Cardiac fibroblast (primary cell): ENCODE data around the gene NISCH.

Experiments used
- DNase-seq, 2 donors: peaks; one replicate each; pipeline versions ENCODE4 v3.0.0 to v3.0.0-alpha.2; 2010; ENCODE audit warnings: low read depth in 2 of 2
- H3K4me3 ChIP-seq, 2 donors: replicated peaks in 1 of 2; 1 replicate in 1 of 2; 2 replicates in 1 of 2; pipeline ENCODE4 v1.5.1; 2011; ENCODE audit warnings: low read depth in 2 of 2, low read length in 2 of 2, mild to moderate bottlenecking in 2 of 2, moderate library complexity in 1 of 2
- CTCF ChIP-seq: IDR thresholded peaks from one replicate; pipeline ENCODE4 v1.5.1; 2011; ENCODE audit warnings: low read depth, mild to moderate bottlenecking, low read length, inconsistent platforms

The NISCH gene

DNA sequence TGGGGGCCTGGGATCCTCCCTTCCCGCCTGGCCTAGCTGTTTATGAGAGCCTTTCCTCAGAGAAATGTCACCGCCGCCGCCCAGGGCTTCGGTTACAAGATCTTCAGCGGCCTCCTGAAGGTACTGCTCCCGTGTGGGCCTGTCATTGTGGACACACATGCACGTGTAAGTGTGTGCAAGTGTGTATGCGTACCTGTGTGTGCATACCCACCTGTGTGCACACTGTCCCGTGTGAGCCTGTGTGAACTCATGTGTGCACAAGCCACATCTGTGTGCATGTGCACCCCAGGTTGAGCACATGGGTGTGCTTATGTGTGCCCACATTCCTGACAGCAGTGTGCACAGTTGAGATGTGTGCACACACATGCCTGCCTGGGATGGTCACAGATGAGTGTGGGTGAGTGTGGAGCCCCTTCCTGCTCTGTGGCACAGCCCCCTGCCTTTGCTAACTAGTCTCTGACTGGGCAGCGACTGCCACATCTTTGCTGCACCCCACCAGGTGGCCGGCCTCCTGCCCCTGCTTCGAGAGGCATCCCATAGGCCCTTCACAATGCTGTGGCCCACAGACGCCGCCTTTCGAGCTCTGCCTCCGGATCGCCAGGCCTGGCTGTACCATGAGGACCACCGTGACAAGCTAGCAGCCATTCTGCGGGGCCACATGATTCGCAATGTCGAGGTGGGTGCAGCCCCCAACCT is 64.2 kb downstream of the NISCH start:
- H3K4me3 ChIP-seq: no peak overlapping the region
- no peak for DNase-seq
- TF ChIP-seq CTCF: no peak

GRCh38 chr3:52520141-52520667 is 64.8 kb downstream of the NISCH start:
- H3K4me3 ChIP-seq: no peak overlapping the region
- no peak for TF ChIP-seq CTCF
- no peak for DNase-seq

DNA sequence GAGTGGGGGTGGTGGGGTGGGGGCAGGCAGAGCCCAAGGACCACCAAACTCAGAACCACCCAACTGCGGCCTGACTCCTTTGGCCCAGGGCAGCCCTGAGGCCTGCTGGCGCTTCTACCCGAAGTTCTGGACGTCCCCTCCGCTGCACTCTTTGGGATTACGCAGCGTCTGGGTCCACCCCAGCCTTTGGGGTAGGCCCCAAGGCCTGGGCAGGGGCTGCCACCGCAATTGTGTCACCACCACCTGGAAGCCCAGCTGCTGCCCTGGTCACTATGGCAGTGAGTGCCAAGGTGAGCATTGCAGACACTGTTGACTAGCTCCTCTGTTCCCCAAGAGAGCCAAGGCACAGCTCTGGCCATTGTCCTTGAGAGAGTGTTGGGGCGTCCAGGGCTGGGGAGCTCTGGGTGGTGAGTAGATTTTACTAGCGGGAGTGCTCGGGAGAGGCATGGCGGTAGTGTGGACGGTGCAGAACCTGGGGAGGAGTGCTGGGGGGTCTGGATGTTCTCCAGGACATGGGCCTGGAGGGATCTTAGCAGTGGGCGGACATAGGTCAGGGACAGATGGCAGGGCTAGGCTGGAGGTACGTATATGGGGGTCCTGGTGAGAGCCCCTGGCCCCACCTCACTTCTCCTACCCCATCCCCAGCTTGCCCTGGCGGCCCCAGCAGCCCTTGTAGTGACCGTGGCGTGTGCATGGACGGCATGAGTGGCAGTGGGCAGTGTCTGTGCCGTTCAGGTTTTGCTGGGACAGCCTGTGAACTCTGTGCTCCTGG is 65.5 kb downstream of the NISCH start:
- H3K4me3 ChIP-seq: no peak overlapping the region
- no peak for DNase-seq
- no peak for TF ChIP-seq CTCF

DNA sequence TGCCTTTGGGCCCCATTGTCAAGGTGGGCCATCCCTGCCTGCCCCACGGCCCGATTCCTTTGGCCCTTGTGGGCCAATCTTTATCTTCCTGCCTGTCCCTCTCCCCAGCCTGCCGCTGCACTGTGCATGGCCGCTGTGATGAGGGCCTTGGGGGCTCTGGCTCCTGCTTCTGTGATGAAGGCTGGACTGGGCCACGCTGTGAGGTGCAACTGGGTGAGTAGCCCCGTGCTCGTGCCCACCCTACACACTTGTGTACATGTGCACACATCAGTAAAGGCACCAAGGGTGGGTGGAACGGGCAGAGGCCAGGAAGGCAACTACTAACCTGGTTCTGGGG is 66.1 kb downstream of the NISCH start:
- no peak for DNase-seq
- H3K4me3 ChIP-seq: no peak overlapping the region
- TF ChIP-seq CTCF: no peak

- TF ChIP-seq CTCF: no peak
- H3K4me3 ChIP-seq: no peak overlapping the region
- DNase-seq: no peak
Measured at GRCh38 chr3:52521881-52522650, 66.7 kb downstream of the NISCH start.

- TF ChIP-seq CTCF: no peak
- H3K4me3 ChIP-seq: no peak overlapping the region
- DNase-seq: no peak
Measured at GRCh38 chr3:52522651-52523251, 67.3 kb downstream of the NISCH start.
